Neural cell (in vitro differentiated cells): Measurements from ENCODE around the gene PKN2. TPM values are rescaled to one million over a fixed set of nuclear protein-coding genes. Genes with fewer than 3 reads are reported as not detected.

Source experiments
- H2AFZ ChIP-seq: fragments of 200-600, 300-800 bp; sonication (generic), shearing (Covaris generic); 2 replicates; pipeline ENCODE4 v1.6.0; 2014; ENCODE audit warnings: low read depth, mild to moderate bottlenecking, antibody characterized with exemption, low read length, moderate library complexity
- H3F3A ChIP-seq: fragments of 200-600 bp; shearing (Covaris generic); 2 replicates; pipeline ENCODE4 v1.6.1; 2016; ENCODE audit warnings: mild to moderate bottlenecking, moderate library complexity, mixed read lengths, antibody characterized with exemption, low read length; ENCODE audit not compliant: insufficient read depth, poor library complexity, severe bottlenecking
- H3K27ac ChIP-seq: fragments of 200-600, 300-800 bp; sonication (generic), shearing (Covaris generic); 2 replicates; pipeline ENCODE4 v1.5.1; 2014; ENCODE audit warnings: mild to moderate bottlenecking, low read length, moderate library complexity
- H3K27me3 ChIP-seq: fragments of 300-800, 200-600 bp; sonication (generic), shearing (Covaris generic); 2 replicates; pipeline ENCODE4 v1.6.0; 2014; ENCODE audit warnings: mild to moderate bottlenecking, low read depth, low read length, moderate library complexity; ENCODE audit not compliant: insufficient read depth
- H3K36me3 ChIP-seq: fragments of 300-800, 200-600 bp; sonication (generic), shearing (Covaris generic); 2 replicates; pipeline ENCODE4 v1.5.1; 2014; ENCODE audit warnings: mild to moderate bottlenecking, antibody characterized with exemption, low read length, moderate library complexity; ENCODE audit not compliant: insufficient read depth
- H3K4me2 ChIP-seq: fragments of 300-800, 200-600 bp; sonication (generic), shearing (Covaris generic); 2 replicates; pipeline ENCODE4 v1.6.0; 2014; ENCODE audit warnings: mild to moderate bottlenecking, low read length
- H3K4me3 ChIP-seq: fragments of 300-800, 200-600 bp; sonication (generic), shearing (Covaris generic); 2 replicates; pipeline ENCODE4 v1.5.1; 2014; ENCODE audit warnings: mild to moderate bottlenecking, low read length, moderate library complexity
- H3K79me2 ChIP-seq: fragments of 200-600 bp; shearing (Covaris generic); replicated peaks from 2 replicates; pipeline ENCODE4 v1.6.0; 2014; ENCODE audit warnings: mild to moderate bottlenecking, low read length, moderate library complexity; ENCODE audit not compliant: insufficient read depth
- H3K9ac ChIP-seq: fragments of 300-800, 200-600 bp; sonication (generic), shearing (Covaris generic); 2 replicates; pipeline ENCODE4 v1.6.1; 2016; ENCODE audit warnings: mild to moderate bottlenecking, low read length, mixed read lengths
- H3K9me2 ChIP-seq: fragments of 200-600 bp; shearing (Covaris generic); 2 replicates; pipeline ENCODE4 v1.6.1; 2016; ENCODE audit warnings: mild to moderate bottlenecking, low read length, mixed read lengths; ENCODE audit not compliant: insufficient read depth
- H3K9me3 ChIP-seq: fragments of 200-600, 300-800 bp; sonication (generic), shearing (Covaris generic); 2 replicates; pipeline ENCODE4 v1.6.1; 2016; ENCODE audit warnings: mild to moderate bottlenecking, mixed run types, low read length, moderate library complexity, mixed read lengths
- H4K20me1 ChIP-seq: fragments of 200-600 bp; shearing (Covaris generic); 2 replicates; pipeline ENCODE4 v1.6.1; 2016; ENCODE audit warnings: mild to moderate bottlenecking, mixed run types; ENCODE audit not compliant: insufficient read depth
- EP300 ChIP-seq: fragments of 450-650 bp; conservative IDR thresholded peaks from 2 replicates; pipeline ENCODE4 v1.6.1; 2014; ENCODE audit warnings: antibody characterized with exemption, mild to moderate bottlenecking, moderate library complexity; ENCODE audit not compliant: poor library complexity, severe bottlenecking
- EZH2 ChIP-seq: fragments of 200-600, 300-800 bp; shearing (Covaris generic), sonication (generic); IDR thresholded peaks from 2 replicates; pipeline ENCODE4 v1.6.1; 2014; ENCODE audit warnings: antibody characterized with exemption, low read length, borderline replicate concordance, mild to moderate bottlenecking; ENCODE audit not compliant: insufficient read depth, poor library complexity, severe bottlenecking
- MXI1 ChIP-seq: fragments of 450-650 bp; conservative IDR thresholded peaks from 2 replicates; pipeline ENCODE4 v1.6.1; 2014; ENCODE audit warnings: antibody characterized with exemption, mild to moderate bottlenecking; ENCODE audit not compliant: poor library complexity, severe bottlenecking
- POLR2AphosphoS5 ChIP-seq: IDR thresholded peaks from 2 replicates; pipeline ENCODE4 v1.6.1; 2012
- RAD21 ChIP-seq: fragments of 450-650 bp; conservative IDR thresholded peaks from 2 replicates; pipeline ENCODE4 v1.6.1; 2014; ENCODE audit warnings: antibody characterized with exemption, mild to moderate bottlenecking, moderate library complexity
- REST ChIP-seq: IDR thresholded peaks from 2 replicates; pipeline ENCODE4 v1.6.1; 2012; ENCODE audit warnings: borderline replicate concordance
- SMC3 ChIP-seq: fragments of 450-650 bp; conservative IDR thresholded peaks from 2 replicates; pipeline ENCODE4 v1.6.1; 2014; ENCODE audit warnings: antibody characterized with exemption, mild to moderate bottlenecking, moderate library complexity; ENCODE audit not compliant: poor library complexity
- TAF1 ChIP-seq: IDR thresholded peaks from 2 replicates; pipeline ENCODE4 v1.6.1; 2012; ENCODE audit warnings: low read depth
- polyA plus RNA-seq: library from polyadenylated mRNA; depleted of rRNA; stranded (reverse); fragments of >200 nt; gene quantifications from 2 replicates; pipeline ENCODE4 v1.2.3, GENCODE V29; 2014
- TF ChIP-seq, protein P1 (sequence below): fragments of 450-650 bp; IDR thresholded peaks from 2 replicates; pipeline ENCODE4 v1.5.1; 2014; ENCODE audit warnings: antibody characterized with exemption, mild to moderate bottlenecking, moderate library complexity; ENCODE audit not compliant: poor library complexity, severe bottlenecking

Gene PKN2
- polyA plus RNA-seq, 1 donor from 2014 or later, result 38.4 TPM

- TF ChIP-seq SMC3, result no peak
- no peak for TF ChIP-seq EZH2
- Histone ChIP-seq H3K27me3 (no peaks in the 10 kb centered on the region), H3F3A (no peaks in the 10 kb centered on the region), H3K36me3 (peaks cover 5% of the 10 kb centered on the region), H3K4me3 (no peak overlapping the region), H3K9ac (no peak overlapping the region), H3K9me2 (no peaks in the 10 kb centered on the region), H3K9me3 (no peaks in the 10 kb centered on the region), H2AFZ (no peak overlapping the region), H3K27ac (no peak overlapping the region), H3K4me2 (no peak overlapping the region), H4K20me1 (no peaks in the 10 kb centered on the region), H3K79me2 (no peaks in the 10 kb centered on the region)
Measured at GRCh38 chr1:88784551-88784950, 100.5 kb downstream of the PKN2 start.

DNA sequence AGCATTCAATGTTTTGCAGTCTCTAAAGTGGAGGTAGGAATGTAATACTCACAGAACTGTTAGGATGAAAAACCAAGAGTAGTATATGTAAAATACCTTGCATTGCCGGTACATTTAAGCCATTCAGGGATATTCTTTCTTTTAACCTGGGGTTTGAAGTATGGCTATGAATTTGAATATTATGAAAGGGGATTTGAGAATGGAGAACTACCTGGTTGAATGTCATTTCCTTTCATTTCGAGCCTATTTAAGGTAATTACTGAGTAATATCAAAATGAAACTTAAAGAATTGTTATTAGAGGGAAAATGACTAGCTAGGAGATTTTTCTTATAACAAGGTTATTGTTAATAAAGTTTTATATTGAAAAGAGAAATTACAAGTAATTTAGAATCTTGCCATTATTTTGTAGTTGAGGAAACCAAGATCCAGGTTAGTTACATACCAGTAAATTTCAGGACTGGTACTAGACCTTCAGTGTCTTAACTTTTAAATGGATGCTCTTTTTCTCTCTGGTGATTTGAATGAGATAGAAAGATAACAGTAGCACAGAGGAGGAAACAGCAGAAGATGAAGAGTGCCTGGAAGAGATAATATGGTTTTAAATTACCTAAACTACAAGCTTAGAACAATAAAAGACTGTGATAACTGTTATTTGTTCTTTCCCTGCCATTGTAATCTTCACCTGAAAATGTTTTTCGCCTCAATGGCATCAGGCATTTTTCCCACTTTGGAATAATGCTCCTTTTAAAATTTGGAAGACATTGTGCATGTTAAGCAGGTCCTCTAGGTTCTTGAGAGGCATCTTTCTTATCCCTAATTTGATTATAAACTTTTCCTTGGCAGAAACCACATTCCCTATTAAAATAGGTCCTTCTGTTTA is 103.2 kb downstream of the PKN2 start:
- peaks cover 5% of the 10 kb centered on the region for H3K36me3 ChIP-seq

More for the DNA sequence above, 103.2 kb downstream of the PKN2 start:
- H2AFZ ChIP-seq, result no peak overlapping the region
- no peaks in the 10 kb centered on the region for H3F3A ChIP-seq
- no peak overlapping the region for H3K4me2 ChIP-seq
- no peaks in the 10 kb centered on the region for H3K79me2 ChIP-seq
- no peak overlapping the region for H3K9ac ChIP-seq
- H3K27ac ChIP-seq, result no peak overlapping the region
- no peak for TF ChIP-seq EP300
- TF ChIP-seq MXI1, result no peak
- TF ChIP-seq EZH2, result no peak
- no peak for TF ChIP-seq SMC3
- no peak for TF ChIP-seq REST
- TF ChIP-seq, protein P1, sequence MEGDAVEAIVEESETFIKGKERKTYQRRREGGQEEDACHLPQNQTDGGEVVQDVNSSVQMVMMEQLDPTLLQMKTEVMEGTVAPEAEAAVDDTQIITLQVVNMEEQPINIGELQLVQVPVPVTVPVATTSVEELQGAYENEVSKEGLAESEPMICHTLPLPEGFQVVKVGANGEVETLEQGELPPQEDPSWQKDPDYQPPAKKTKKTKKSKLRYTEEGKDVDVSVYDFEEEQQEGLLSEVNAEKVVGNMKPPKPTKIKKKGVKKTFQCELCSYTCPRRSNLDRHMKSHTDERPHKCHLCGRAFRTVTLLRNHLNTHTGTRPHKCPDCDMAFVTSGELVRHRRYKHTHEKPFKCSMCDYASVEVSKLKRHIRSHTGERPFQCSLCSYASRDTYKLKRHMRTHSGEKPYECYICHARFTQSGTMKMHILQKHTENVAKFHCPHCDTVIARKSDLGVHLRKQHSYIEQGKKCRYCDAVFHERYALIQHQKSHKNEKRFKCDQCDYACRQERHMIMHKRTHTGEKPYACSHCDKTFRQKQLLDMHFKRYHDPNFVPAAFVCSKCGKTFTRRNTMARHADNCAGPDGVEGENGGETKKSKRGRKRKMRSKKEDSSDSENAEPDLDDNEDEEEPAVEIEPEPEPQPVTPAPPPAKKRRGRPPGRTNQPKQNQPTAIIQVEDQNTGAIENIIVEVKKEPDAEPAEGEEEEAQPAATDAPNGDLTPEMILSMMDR, result no peak
- TF ChIP-seq RAD21, result no peak
- no peak for TF ChIP-seq TAF1
- no peak for TF ChIP-seq POLR2AphosphoS5
- H3K4me3 ChIP-seq, result no peak overlapping the region
- no peaks in the 10 kb centered on the region for H3K9me3 ChIP-seq
- H3K9me2 ChIP-seq, result no peaks in the 10 kb centered on the region
- H3K27me3 ChIP-seq, result no peaks in the 10 kb centered on the region
- H4K20me1 ChIP-seq, result no peaks in the 10 kb centered on the region
